Hematopoietic multipotent progenitor cell treated with erythropoietin and hydrocortisone succinate and interleukin-3 and kit ligand, for 4 days (in vitro differentiated cells): ENCODE data around the gene OR52E6.

Experiments used
- DNase-seq: peaks from one replicate; pipeline ENCODE4 v3.0.0-alpha.2; 2015

OR52E6 gene

GRCh38 chr11:5796541-5796940 is 45.2 kb downstream of the OR52E6 start:
- DNase-seq = no peak

- DNase-seq = no peak
Measured at GRCh38 chr11:5791165-5791564, 50.5 kb downstream of the OR52E6 start, which contains the start of gene OR52N1. OR52N1 (minus strand) TSS chr11:5791265; CDS start chr11:5788816, 2,449 bp downstream.
